SW 1271 (cell line): ENCODE results near the gene ABHD6.
A peak's percentile ranks its signal among the peaks of the same experiment; 100 is the strongest.
"Not testable (repeated sequence)": the region's sequence is repeated elsewhere in the genome, so short reads cannot be mapped to it uniquely, and the experiment has no call there.

Experiments
- DNase-seq, 2 experiments: peaks; one replicate each; lab custom pipeline; 2025; lab: John Stamatoyannopoulos, UW

Gene ABHD6

GRCh38 chr3:58281069-58281468 is 43.5 kb downstream of the ABHD6 start:
- no peak for DNase-seq

- DNase-seq: no peak
Measured at GRCh38 chr3:58285334-58285733, 47.7 kb downstream of the ABHD6 start.

- DNase-seq: no peak
Measured at GRCh38 chr3:58287354-58287753, 49.8 kb downstream of the ABHD6 start.

- DNase-seq: no peak
Measured at GRCh38 chr3:58288011-58288728, 50.6 kb downstream of the ABHD6 start.

- not testable (repeated sequence) for DNase-seq
Measured at GRCh38 chr3:58288964-58289613, 51.5 kb downstream of the ABHD6 start.

- DNase-seq: not testable (repeated sequence)
Measured at GRCh38 chr3:58290446-58290845, 52.9 kb downstream of the ABHD6 start.

GRCh38 chr3:58291671-58292338 is 54.2 kb downstream of the ABHD6 start:
- no peak for DNase-seq

GRCh38 chr3:58292866-58293265 is 55.3 kb downstream of the ABHD6 start:
- DNase-seq: no peak

- no peak for DNase-seq
Measured at GRCh38 chr3:58293516-58293915, 55.9 kb downstream of the ABHD6 start.

- DNase-seq: no peak
Measured at GRCh38 chr3:58296269-58296668, 58.7 kb downstream of the ABHD6 start.

GRCh38 chr3:58296843-58297242 is 59.3 kb downstream of the ABHD6 start:
- no peak for DNase-seq

- no peak for DNase-seq
Measured at GRCh38 chr3:58298190-58298589, 60.6 kb downstream of the ABHD6 start.

GRCh38 chr3:58299075-58299474 is 61.5 kb downstream of the ABHD6 start:
- DNase-seq: no peak

- peak in 1 of 2 experiments; percentile 25 for DNase-seq
Measured at GRCh38 chr3:58299839-58300516, 62.4 kb downstream of the ABHD6 start.

GRCh38 chr3:58305882-58306711 is 68.5 kb downstream of the ABHD6 start, which contains the start of the genes HTD2 and RPP14:
TSS of gene HTD2 (plus strand) at chr3:58306520. CDS start at chr3:58317614, 11,094 bp downstream.
TSS of gene RPP14 (plus strand) at chr3:58306245. CDS start at chr3:58310330, 4,085 bp downstream.
- DNase-seq: peak; percentile 74 to 87

- peak; percentile 5 to 51 for DNase-seq
Measured at GRCh38 chr3:58307639-58308215, 70.1 kb downstream of the ABHD6 start.

GRCh38 chr3:58308728-58309127 is 71.1 kb downstream of the ABHD6 start:
- no peak for DNase-seq

- no peak for DNase-seq
Measured at GRCh38 chr3:58317811-58318210, 80.2 kb downstream of the ABHD6 start.

- no peak for DNase-seq
Measured at GRCh38 chr3:58321791-58322190, 84.2 kb downstream of the ABHD6 start.

GRCh38 chr3:58322793-58323192 is 85.2 kb downstream of the ABHD6 start:
- no peak for DNase-seq
